PC-3 (cell line): ENCODE measurements around the gene PPARGC1A.

Experiments
- CTCF ChIP-seq: fragments of 300-600 bp; sonication (generic); conservative IDR thresholded peaks from 2 replicates; pipeline ENCODE4 v1.5.1; 2017; ENCODE audit warnings: antibody characterized with exemption, low read depth, mild to moderate bottlenecking, low read length
- EZH2 ChIP-seq: fragments of 300-600 bp; sonication (generic); IDR thresholded peaks from one replicate; pipeline ENCODE4 v1.6.1; 2017; ENCODE audit warnings: antibody characterized with exemption, mild to moderate bottlenecking, low read length; ENCODE audit not compliant: unreplicated experiment

GRCh38 chr4:23882976-23883531 lies 6.8 kb downstream of the PPARGC1A start:
- TF ChIP-seq EZH2 (no peak), CTCF (no peak)
